HEK293 (cell line): Measurements from ENCODE around the gene TM9SF1.
A peak's percentile ranks its signal among the peaks of the same experiment; 100 is the strongest.

Experiments used
- BCL6B ChIP-seq: fragments of 450-650 bp; formaldehyde crosslinking; IDR thresholded peaks from 2 replicates; pipeline ENCODE4 v1.5.1; 2017; ENCODE audit warnings: missing biosample characterization, missing genetic modification characterization
- EGR2 ChIP-seq: fragments of 450-650 bp; formaldehyde crosslinking; IDR thresholded peaks from 2 replicates; pipeline ENCODE4 v1.5.1; 2016; ENCODE audit warnings: low read depth, missing biosample characterization, missing genetic modification characterization
- GLI2 ChIP-seq: fragments of 450-650 bp; formaldehyde crosslinking; IDR thresholded peaks from 2 replicates; pipeline ENCODE4; 2017; ENCODE audit warnings: missing biosample characterization, missing genetic modification characterization, low read depth, borderline replicate concordance
- KLF16 ChIP-seq: fragments of 450-650 bp; formaldehyde crosslinking; IDR thresholded peaks from 2 replicates; pipeline ENCODE4 v1.5.1; 2017; ENCODE audit warnings: missing biosample characterization, missing genetic modification characterization
- MYNN ChIP-seq: fragments of 450-650 bp; formaldehyde crosslinking; IDR thresholded peaks from 2 replicates; pipeline ENCODE4 v1.5.1; 2016; ENCODE audit warnings: missing biosample characterization, missing genetic modification characterization, borderline replicate concordance
- OSR2 ChIP-seq: fragments of 450-650 bp; formaldehyde crosslinking; IDR thresholded peaks from 2 replicates; pipeline ENCODE4 v1.5.1; 2016; ENCODE audit warnings: missing biosample characterization, missing genetic modification characterization
- PRDM1 ChIP-seq: fragments of 450-650 bp; formaldehyde crosslinking; IDR thresholded peaks from 2 replicates; pipeline ENCODE4; 2016; ENCODE audit warnings: missing biosample characterization, missing genetic modification characterization
- SETDB1 ChIP-seq: IDR thresholded peaks from one replicate; pipeline ENCODE4 v1.6.1; 2017; ENCODE audit warnings: mild to moderate bottlenecking, low read length, moderate library complexity, mixed read lengths; ENCODE audit not compliant: insufficient read length
- TSHZ1 ChIP-seq: fragments of 450-650 bp; formaldehyde crosslinking; IDR thresholded peaks from 2 replicates; pipeline ENCODE4 v1.5.1; 2016; ENCODE audit warnings: missing biosample characterization, missing genetic modification characterization, borderline replicate concordance
- ZBTB20 ChIP-seq: fragments of 450-650 bp; formaldehyde crosslinking; IDR thresholded peaks from 2 replicates; pipeline ENCODE4 v1.5.1; 2016; ENCODE audit warnings: missing biosample characterization, missing genetic modification characterization
- ZBTB44 ChIP-seq: fragments of 450-650 bp; IDR thresholded peaks from 2 replicates; pipeline ENCODE4 v1.5.1; 2018; ENCODE audit warnings: missing biosample characterization, mild to moderate bottlenecking, missing genetic modification characterization
- ZBTB49 ChIP-seq: fragments of 450-650 bp; formaldehyde crosslinking; IDR thresholded peaks from 2 replicates; pipeline ENCODE4 v1.5.1; 2016; ENCODE audit warnings: missing biosample characterization, missing genetic modification characterization, low read depth
- ZNF211 ChIP-seq: fragments of 450-650 bp; formaldehyde crosslinking; IDR thresholded peaks from 2 replicates; pipeline ENCODE4 v1.5.1; 2016; ENCODE audit warnings: low read depth, missing biosample characterization, missing genetic modification characterization
- ZNF354C ChIP-seq: fragments of 450-650 bp; formaldehyde crosslinking; IDR thresholded peaks from 2 replicates; pipeline ENCODE4 v1.5.1; 2016; ENCODE audit warnings: missing biosample characterization, missing genetic modification characterization, low read depth, borderline replicate concordance
- ZNF423 ChIP-seq: fragments of 450-650 bp; formaldehyde crosslinking; IDR thresholded peaks from 2 replicates; pipeline ENCODE4 v1.5.1; 2016; ENCODE audit warnings: missing biosample characterization, missing genetic modification characterization
- ZNF473 ChIP-seq: fragments of 450-650 bp; formaldehyde crosslinking; IDR thresholded peaks from 2 replicates; pipeline ENCODE4 v1.5.1; 2017; ENCODE audit warnings: missing biosample characterization, missing genetic modification characterization
- ZNF776 ChIP-seq: fragments of 450-650 bp; formaldehyde crosslinking; IDR thresholded peaks from 2 replicates; pipeline ENCODE4 v1.5.0; 2017; ENCODE audit warnings: missing biosample characterization, missing genetic modification characterization, borderline replicate concordance
- ZNF830 ChIP-seq: fragments of 450-650 bp; IDR thresholded peaks from 2 replicates; pipeline ENCODE4 v1.5.0; 2018; ENCODE audit warnings: missing biosample characterization, missing genetic modification characterization, low read depth, mild to moderate bottlenecking, moderate library complexity
- ZSCAN23 ChIP-seq: fragments of 450-650 bp; formaldehyde crosslinking; IDR thresholded peaks from 2 replicates; pipeline ENCODE4 v1.5.1; 2016; ENCODE audit warnings: missing biosample characterization, missing genetic modification characterization
- TF ChIP-seq, protein P1 (sequence below): fragments of 450-650 bp; formaldehyde crosslinking; IDR thresholded peaks from 2 replicates; pipeline ENCODE4 v1.5.1; 2016; ENCODE audit warnings: missing biosample characterization, missing genetic modification characterization
- TF ChIP-seq, protein P2 (sequence below): fragments of 450-650 bp; formaldehyde crosslinking; IDR thresholded peaks from 2 replicates; pipeline ENCODE4 v1.5.1; 2016; ENCODE audit warnings: missing biosample characterization, missing genetic modification characterization
- TF ChIP-seq, protein P3 (sequence below): fragments of 450-650 bp; formaldehyde crosslinking; IDR thresholded peaks from 2 replicates; pipeline ENCODE4 v1.5.1; 2016; ENCODE audit warnings: missing biosample characterization, missing genetic modification characterization

TM9SF1 gene

GRCh38 chr14:24141097-24141880 lies 54.0 kb downstream of the TM9SF1 start, which contains the start of gene EMC9 (continued):
- TF ChIP-seq ZBTB44 (no peak; the same call in 1 of the 2 replicates), BCL6B (no peak), SETDB1 (no peak), PRDM1 (tag by site-specific recombination) (no peak), OSR2 (peak; percentile 32; the same call in 1 of the 2 replicates), ZSCAN23 (tag by site-specific recombination) (peak; percentile 92; the same call in 1 of the 2 replicates), ZNF473 (tag by site-specific recombination) (no peak), KLF16 (tag by site-specific recombination) (peak; percentile 94), ZNF830 (tag by site-specific recombination) (no peak), ZBTB20 (tag by site-specific recombination) (peak; percentile 81), ZNF423 (tag by site-specific recombination) (0 out of 2 replicates have a peak, but pooled peaks have one; percentile 18), ZNF211 (no peak), ZNF354C (tag by site-specific recombination) (no peak), TSHZ1 (no peak; the same call in 1 of the 2 replicates), ZBTB49 (tag by site-specific recombination) (no peak), EGR2 (tag by site-specific recombination) (peak; percentile 41; the same call in 1 of the 2 replicates), MYNN (no peak), ZNF776 (tag by site-specific recombination) (no peak), GLI2 (tag by site-specific recombination) (no peak)
- TF ChIP-seq, protein P1, sequence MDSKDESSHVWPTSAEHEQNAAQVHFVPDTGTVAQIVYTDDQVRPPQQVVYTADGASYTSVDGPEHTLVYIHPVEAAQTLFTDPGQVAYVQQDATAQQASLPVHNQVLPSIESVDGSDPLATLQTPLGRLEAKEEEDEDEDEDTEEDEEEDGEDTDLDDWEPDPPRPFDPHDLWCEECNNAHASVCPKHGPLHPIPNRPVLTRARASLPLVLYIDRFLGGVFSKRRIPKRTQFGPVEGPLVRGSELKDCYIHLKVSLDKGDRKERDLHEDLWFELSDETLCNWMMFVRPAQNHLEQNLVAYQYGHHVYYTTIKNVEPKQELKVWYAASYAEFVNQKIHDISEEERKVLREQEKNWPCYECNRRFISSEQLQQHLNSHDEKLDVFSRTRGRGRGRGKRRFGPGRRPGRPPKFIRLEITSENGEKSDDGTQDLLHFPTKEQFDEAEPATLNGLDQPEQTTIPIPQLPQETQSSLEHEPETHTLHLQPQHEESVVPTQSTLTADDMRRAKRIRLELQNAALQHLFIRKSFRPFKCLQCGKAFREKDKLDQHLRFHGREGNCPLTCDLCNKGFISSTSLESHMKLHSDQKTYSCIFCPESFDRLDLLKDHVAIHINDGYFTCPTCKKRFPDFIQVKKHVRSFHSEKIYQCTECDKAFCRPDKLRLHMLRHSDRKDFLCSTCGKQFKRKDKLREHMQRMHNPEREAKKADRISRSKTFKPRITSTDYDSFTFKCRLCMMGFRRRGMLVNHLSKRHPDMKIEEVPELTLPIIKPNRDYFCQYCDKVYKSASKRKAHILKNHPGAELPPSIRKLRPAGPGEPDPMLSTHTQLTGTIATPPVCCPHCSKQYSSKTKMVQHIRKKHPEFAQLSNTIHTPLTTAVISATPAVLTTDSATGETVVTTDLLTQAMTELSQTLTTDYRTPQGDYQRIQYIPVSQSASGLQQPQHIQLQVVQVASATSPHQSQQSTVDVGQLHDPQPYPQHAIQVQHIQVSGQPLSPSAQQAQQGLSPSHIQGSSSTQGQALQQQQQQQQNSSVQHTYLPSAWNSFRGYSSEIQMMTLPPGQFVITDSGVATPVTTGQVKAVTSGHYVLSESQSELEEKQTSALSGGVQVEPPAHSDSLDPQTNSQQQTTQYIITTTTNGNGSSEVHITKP (tag by site-specific recombination), result no peak; the same call in none of the 2 replicates
- TF ChIP-seq, protein P2, sequence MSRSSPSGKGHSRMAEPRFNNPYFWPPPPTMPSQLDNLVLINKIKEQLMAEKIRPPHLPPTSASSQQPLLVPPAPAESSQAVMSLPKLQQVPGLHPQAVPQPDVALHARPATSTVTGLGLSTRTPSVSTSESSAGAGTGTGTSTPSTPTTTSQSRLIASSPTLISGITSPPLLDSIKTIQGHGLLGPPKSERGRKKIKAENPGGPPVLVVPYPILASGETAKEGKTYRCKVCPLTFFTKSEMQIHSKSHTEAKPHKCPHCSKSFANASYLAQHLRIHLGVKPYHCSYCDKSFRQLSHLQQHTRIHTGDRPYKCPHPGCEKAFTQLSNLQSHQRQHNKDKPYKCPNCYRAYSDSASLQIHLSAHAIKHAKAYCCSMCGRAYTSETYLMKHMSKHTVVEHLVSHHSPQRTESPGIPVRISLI (tag by site-specific recombination), result no peak
- TF ChIP-seq, protein P3, sequence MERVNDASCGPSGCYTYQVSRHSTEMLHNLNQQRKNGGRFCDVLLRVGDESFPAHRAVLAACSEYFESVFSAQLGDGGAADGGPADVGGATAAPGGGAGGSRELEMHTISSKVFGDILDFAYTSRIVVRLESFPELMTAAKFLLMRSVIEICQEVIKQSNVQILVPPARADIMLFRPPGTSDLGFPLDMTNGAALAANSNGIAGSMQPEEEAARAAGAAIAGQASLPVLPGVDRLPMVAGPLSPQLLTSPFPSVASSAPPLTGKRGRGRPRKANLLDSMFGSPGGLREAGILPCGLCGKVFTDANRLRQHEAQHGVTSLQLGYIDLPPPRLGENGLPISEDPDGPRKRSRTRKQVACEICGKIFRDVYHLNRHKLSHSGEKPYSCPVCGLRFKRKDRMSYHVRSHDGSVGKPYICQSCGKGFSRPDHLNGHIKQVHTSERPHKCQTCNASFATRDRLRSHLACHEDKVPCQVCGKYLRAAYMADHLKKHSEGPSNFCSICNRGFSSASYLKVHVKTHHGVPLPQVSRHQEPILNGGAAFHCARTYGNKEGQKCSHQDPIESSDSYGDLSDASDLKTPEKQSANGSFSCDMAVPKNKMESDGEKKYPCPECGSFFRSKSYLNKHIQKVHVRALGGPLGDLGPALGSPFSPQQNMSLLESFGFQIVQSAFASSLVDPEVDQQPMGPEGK (tag by site-specific recombination), result peak; percentile 78; the same call in 1 of the 2 replicates
